ENCODE results near the gene SLC18A3.

The SLC18A3 gene

GRCh38 chr10:49621561-49621960 lies 11.5 kb downstream of the SLC18A3 start:
- WGBS (ENCODE audit: extremely low coverage, insufficient coverage, low lambda C conversion rate): no CpG with 5 or more reads among the region's 6 CpGs
- Histone ChIP-seq H3K4me1 (ENCODE audit: control insufficient read depth, low read depth, low read length) (no peaks in the 10 kb centered on the region), H3K79me1 (ENCODE audit: low read length) (no peaks in the 10 kb centered on the region), H4K8ac (ENCODE audit: low read depth, low read length) (no peak overlapping the region), H3K4me3 (ENCODE audit: low read length) (no peak overlapping the region), H2BK5ac (ENCODE audit: low read length) (no peak overlapping the region), H4K5ac (ENCODE audit: low read length) (no peak overlapping the region), H2BK120ac (ENCODE audit: low read depth, low read length) (no peak overlapping the region), H3K56ac (ENCODE audit: low read length) (no peak overlapping the region), H2BK15ac (replicated peaks; ENCODE audit: low read depth) (no peak overlapping the region), H3K4ac (ENCODE audit: low read depth, low read length) (no peak overlapping the region), H3K36me3 (ENCODE audit: control insufficient read depth, insufficient read depth, low read length) (no peaks in the 10 kb centered on the region), H3K27ac (ENCODE audit: low read depth, low read length) (no peak overlapping the region), H3K23ac (ENCODE audit: low read length) (no peak overlapping the region), H3K9ac (ENCODE audit: low read length) (no peak overlapping the region), H3K79me2 (ENCODE audit: control insufficient read depth, insufficient read depth, low read length) (no peaks in the 10 kb centered on the region), H2AK5ac (ENCODE audit: low read length) (no peak overlapping the region), H3K18ac (ENCODE audit: low read length) (no peak overlapping the region), H3K27me3 (ENCODE audit: insufficient read depth, low read length, poor library complexity) (no peaks in the 10 kb centered on the region), H3K4me2 (ENCODE audit: low read length) (no peak overlapping the region)
- no peak for DNase-seq

GRCh38 chr10:49622426-49623425 lies 12.6 kb downstream of the SLC18A3 start:
- Histone ChIP-seq H4K8ac (ENCODE audit: low read depth, low read length) (no peak overlapping the region), H3K18ac (ENCODE audit: low read length) (no peak overlapping the region), H3K27me3 (ENCODE audit: insufficient read depth, low read length, poor library complexity) (no peaks in the 10 kb centered on the region), H2BK15ac (replicated peaks; ENCODE audit: low read depth) (no peak overlapping the region), H3K4ac (ENCODE audit: low read depth, low read length) (no peak overlapping the region), H3K4me1 (ENCODE audit: control insufficient read depth, low read depth, low read length) (no peaks in the 10 kb centered on the region), H3K56ac (ENCODE audit: low read length) (no peak overlapping the region), H3K79me1 (ENCODE audit: low read length) (no peaks in the 10 kb centered on the region), H2BK5ac (ENCODE audit: low read length) (no peak overlapping the region), H2AK5ac (ENCODE audit: low read length) (no peak overlapping the region), H3K23ac (ENCODE audit: low read length) (no peak overlapping the region), H3K4me3 (ENCODE audit: low read length) (no peak overlapping the region), H3K27ac (ENCODE audit: low read depth, low read length) (no peak overlapping the region), H2BK120ac (ENCODE audit: low read depth, low read length) (no peak overlapping the region), H3K4me2 (ENCODE audit: low read length) (no peak overlapping the region), H3K9ac (ENCODE audit: low read length) (no peak overlapping the region), H3K36me3 (ENCODE audit: control insufficient read depth, insufficient read depth, low read length) (no peaks in the 10 kb centered on the region), H4K5ac (ENCODE audit: low read length) (no peak overlapping the region), H3K79me2 (ENCODE audit: control insufficient read depth, insufficient read depth, low read length) (no peaks in the 10 kb centered on the region)
- no CpG with 5 or more reads among the region's 11 CpGs for WGBS (ENCODE audit: extremely low coverage, insufficient coverage, low lambda C conversion rate)
- DNase-seq: no peak

GRCh38 chr10:49624629-49625028 lies 14.5 kb downstream of the SLC18A3 start:
- Histone ChIP-seq H3K4me1 (ENCODE audit: control insufficient read depth, low read depth, low read length) (no peaks in the 10 kb centered on the region), H3K56ac (ENCODE audit: low read length) (no peak overlapping the region), H2BK120ac (ENCODE audit: low read depth, low read length) (no peak overlapping the region), H3K27me3 (ENCODE audit: insufficient read depth, low read length, poor library complexity) (no peaks in the 10 kb centered on the region), H3K79me2 (ENCODE audit: control insufficient read depth, insufficient read depth, low read length) (no peaks in the 10 kb centered on the region), H3K23ac (ENCODE audit: low read length) (no peak overlapping the region), H3K4me2 (ENCODE audit: low read length) (no peak overlapping the region), H3K36me3 (ENCODE audit: control insufficient read depth, insufficient read depth, low read length) (no peaks in the 10 kb centered on the region), H3K79me1 (ENCODE audit: low read length) (no peaks in the 10 kb centered on the region), H3K27ac (ENCODE audit: low read depth, low read length) (no peak overlapping the region), H3K18ac (ENCODE audit: low read length) (no peak overlapping the region), H4K8ac (ENCODE audit: low read depth, low read length) (no peak overlapping the region), H2BK5ac (ENCODE audit: low read length) (no peak overlapping the region), H2AK5ac (ENCODE audit: low read length) (no peak overlapping the region), H3K9ac (ENCODE audit: low read length) (no peak overlapping the region), H2BK15ac (replicated peaks; ENCODE audit: low read depth) (no peak overlapping the region), H4K5ac (ENCODE audit: low read length) (no peak overlapping the region), H3K4me3 (ENCODE audit: low read length) (no peak overlapping the region), H3K4ac (ENCODE audit: low read depth, low read length) (no peak overlapping the region)
- 100% methylated on average over 1 of the region's 5 CpGs for WGBS (ENCODE audit: extremely low coverage, insufficient coverage, low lambda C conversion rate)
- no peak for DNase-seq

GRCh38 chr10:49625411-49625810 lies 15.3 kb downstream of the SLC18A3 start:
- Histone ChIP-seq H3K79me1 (ENCODE audit: low read length) (no peaks in the 10 kb centered on the region), H3K56ac (ENCODE audit: low read length) (no peak overlapping the region), H2BK120ac (ENCODE audit: low read depth, low read length) (no peak overlapping the region), H2BK5ac (ENCODE audit: low read length) (no peak overlapping the region), H3K79me2 (ENCODE audit: control insufficient read depth, insufficient read depth, low read length) (no peaks in the 10 kb centered on the region), H3K4me3 (ENCODE audit: low read length) (no peak overlapping the region), H3K27ac (ENCODE audit: low read depth, low read length) (no peak overlapping the region), H3K4me1 (ENCODE audit: control insufficient read depth, low read depth, low read length) (no peaks in the 10 kb centered on the region), H4K5ac (ENCODE audit: low read length) (no peak overlapping the region), H3K23ac (ENCODE audit: low read length) (no peak overlapping the region), H4K8ac (ENCODE audit: low read depth, low read length) (no peak overlapping the region), H3K4me2 (ENCODE audit: low read length) (no peak overlapping the region), H3K9ac (ENCODE audit: low read length) (no peak overlapping the region), H2AK5ac (ENCODE audit: low read length) (no peak overlapping the region), H3K18ac (ENCODE audit: low read length) (no peak overlapping the region), H3K4ac (ENCODE audit: low read depth, low read length) (no peak overlapping the region), H3K27me3 (ENCODE audit: insufficient read depth, low read length, poor library complexity) (no peaks in the 10 kb centered on the region), H2BK15ac (replicated peaks; ENCODE audit: low read depth) (no peak overlapping the region), H3K36me3 (ENCODE audit: control insufficient read depth, insufficient read depth, low read length) (no peaks in the 10 kb centered on the region)
- no peak for DNase-seq
- WGBS (ENCODE audit: extremely low coverage, insufficient coverage, low lambda C conversion rate): no CpG with 5 or more reads among the region's 10 CpGs

- Histone ChIP-seq H3K56ac (ENCODE audit: low read length) (no peak overlapping the region), H3K27ac (ENCODE audit: low read depth, low read length) (no peak overlapping the region), H3K79me2 (ENCODE audit: control insufficient read depth, insufficient read depth, low read length) (no peaks in the 10 kb centered on the region), H3K4me3 (ENCODE audit: low read length) (no peak overlapping the region), H4K8ac (ENCODE audit: low read depth, low read length) (no peak overlapping the region), H3K4me2 (ENCODE audit: low read length) (no peak overlapping the region), H3K23ac (ENCODE audit: low read length) (no peak overlapping the region), H3K18ac (ENCODE audit: low read length) (no peak overlapping the region), H3K27me3 (ENCODE audit: insufficient read depth, low read length, poor library complexity) (no peaks in the 10 kb centered on the region), H3K4ac (ENCODE audit: low read depth, low read length) (no peak overlapping the region), H3K9ac (ENCODE audit: low read length) (no peak overlapping the region), H3K79me1 (ENCODE audit: low read length) (no peaks in the 10 kb centered on the region), H2AK5ac (ENCODE audit: low read length) (no peak overlapping the region), H2BK5ac (ENCODE audit: low read length) (no peak overlapping the region), H2BK15ac (replicated peaks; ENCODE audit: low read depth) (no peak overlapping the region), H3K36me3 (ENCODE audit: control insufficient read depth, insufficient read depth, low read length) (no peaks in the 10 kb centered on the region), H2BK120ac (ENCODE audit: low read depth, low read length) (no peak overlapping the region), H3K4me1 (ENCODE audit: control insufficient read depth, low read depth, low read length) (no peaks in the 10 kb centered on the region), H4K5ac (ENCODE audit: low read length) (no peak overlapping the region)
- DNase-seq: no peak
- no CpG with 5 or more reads among the region's 7 CpGs for WGBS (ENCODE audit: extremely low coverage, insufficient coverage, low lambda C conversion rate)
Measured at GRCh38 chr10:49627038-49627437, 16.9 kb downstream of the SLC18A3 start.

All from mesendoderm (in vitro differentiated cells).